Ascending aorta (tissue), 2 donors: ENCODE data around the gene ANGPTL5. TPM values are rescaled to one million over a fixed set of nuclear protein-coding genes. Genes with fewer than 3 reads are reported as not detected.

ENCODE experiments used
- DNase-seq, 2 donors: peaks; one replicate each; pipeline ENCODE4 v3.0.0-alpha.2; 2019; ENCODE audit warnings: low spot score in 2 of 2
- H3K27ac ChIP-seq, 2 donors: fragments of 200-600 bp; sonication (generic); one replicate each; pipeline ENCODE4 v1.5.1; 2016 to 2017; ENCODE audit warnings: mild to moderate bottlenecking in 1 of 2
- H3K27me3 ChIP-seq: fragments of 200-600 bp; sonication (generic); one replicate; pipeline ENCODE4 v1.5.1; 2017
- H3K36me3 ChIP-seq, 2 donors: fragments of 200-600 bp; sonication (generic); one replicate each; pipeline ENCODE4 v1.5.1; 2016
- H3K4me1 ChIP-seq, 2 donors: fragments of 200-600 bp; sonication (generic); one replicate each; pipeline ENCODE4 v1.5.1; 2016 to 2017; ENCODE audit warnings: mild to moderate bottlenecking in 1 of 2
- H3K4me3 ChIP-seq, 2 donors: fragments of 200-600 bp; sonication (generic); one replicate each; pipeline ENCODE4 v1.5.1; 2016 to 2017; ENCODE audit warnings: mild to moderate bottlenecking in 1 of 2
- H3K9me3 ChIP-seq, 2 donors: fragments of 200-600 bp; sonication (generic); one replicate each; pipeline ENCODE4 v1.5.1; 2016
- CTCF ChIP-seq, 3 experiments: fragments of 200-600 bp in 2 of 3; fragments of 450-650 bp in 1 of 3; sonication (generic) in 2 of 3; IDR thresholded peaks; one replicate each; pipeline ENCODE4 v1.5.1; 2016 to 2019; ENCODE audit warnings: antibody characterized with exemption in 3 of 3, mild to moderate bottlenecking in 1 of 3, moderate library complexity in 1 of 3
- intact Hi-C: fragments of 100-400 bp; cut with DNase I; formaldehyde crosslinking; loops from one replicate; pipeline ENCODE4 v1.15.1; 2023
- total RNA-seq: library from RNA; depleted of rRNA; stranded (reverse); fragments of >200 nt; gene quantifications from one replicate; pipeline ENCODE4 v1.1.0, GENCODE V29; 2016

ANGPTL5 gene
- total RNA-seq, 1 donor from 2014 or later: not detected

DNA sequence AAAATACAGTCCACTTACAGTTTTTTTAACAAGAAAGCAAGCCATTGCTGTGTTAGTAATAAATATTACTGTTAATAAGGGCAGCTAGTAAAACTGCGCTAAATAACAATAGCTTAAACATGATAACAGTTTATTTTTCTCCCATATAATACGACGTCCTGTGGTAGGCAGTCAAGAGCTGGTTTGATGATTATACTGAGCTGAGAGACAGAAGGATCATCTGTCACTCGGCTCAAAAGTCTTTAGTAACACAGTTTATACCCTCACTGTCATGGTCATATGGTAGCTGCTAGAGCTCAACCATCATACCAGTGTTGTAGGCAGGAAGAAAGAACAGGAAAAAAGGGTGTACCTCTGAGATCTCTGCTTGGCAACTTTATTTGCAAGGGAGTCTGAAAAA is 29.1 kb upstream of the ANGPTL5 start:
- intact Hi-C loops: no loop called here
- Histone ChIP-seq H3K4me3 (no peak overlapping the region), H3K27me3 (no peaks in the 10 kb centered on the region), H3K36me3 (peaks cover 12 to 23% of the 10 kb centered on the region in 2 donors), H3K9me3 (no peaks in the 10 kb centered on the region), H3K27ac (no peak overlapping the region), H3K4me1 (no peaks in the 10 kb centered on the region)
- TF ChIP-seq CTCF (IDR thresholded peaks at IDR 0.05): no peak
- no peak for DNase-seq

DNA sequence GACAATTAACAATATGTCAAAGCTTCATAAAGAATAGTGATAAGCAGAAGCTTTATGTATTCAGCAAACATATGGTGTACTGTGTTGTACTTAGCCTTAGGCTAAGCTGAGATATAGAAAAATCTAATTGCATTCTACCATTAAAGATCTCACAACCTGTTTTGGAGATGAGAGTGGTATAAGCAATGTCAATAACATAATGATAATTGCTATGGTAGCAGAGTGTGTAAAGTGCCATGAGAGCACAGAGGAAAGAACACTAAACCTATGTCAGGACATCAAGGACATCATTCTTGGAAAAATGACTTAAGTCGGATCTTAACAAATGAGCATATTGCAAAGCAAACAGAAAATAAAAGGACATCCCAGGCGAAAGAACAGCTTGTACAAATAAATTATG is 28.6 kb upstream of the ANGPTL5 start:
- intact Hi-C loops: no loop called here
- TF ChIP-seq CTCF (IDR thresholded peaks at IDR 0.05): no peak
- DNase-seq: no peak
- Histone ChIP-seq H3K27ac (no peak overlapping the region), H3K4me3 (no peak overlapping the region), H3K36me3 (peaks cover 12 to 23% of the 10 kb centered on the region in 2 donors), H3K4me1 (no peaks in the 10 kb centered on the region), H3K27me3 (no peaks in the 10 kb centered on the region), H3K9me3 (no peaks in the 10 kb centered on the region)

DNA sequence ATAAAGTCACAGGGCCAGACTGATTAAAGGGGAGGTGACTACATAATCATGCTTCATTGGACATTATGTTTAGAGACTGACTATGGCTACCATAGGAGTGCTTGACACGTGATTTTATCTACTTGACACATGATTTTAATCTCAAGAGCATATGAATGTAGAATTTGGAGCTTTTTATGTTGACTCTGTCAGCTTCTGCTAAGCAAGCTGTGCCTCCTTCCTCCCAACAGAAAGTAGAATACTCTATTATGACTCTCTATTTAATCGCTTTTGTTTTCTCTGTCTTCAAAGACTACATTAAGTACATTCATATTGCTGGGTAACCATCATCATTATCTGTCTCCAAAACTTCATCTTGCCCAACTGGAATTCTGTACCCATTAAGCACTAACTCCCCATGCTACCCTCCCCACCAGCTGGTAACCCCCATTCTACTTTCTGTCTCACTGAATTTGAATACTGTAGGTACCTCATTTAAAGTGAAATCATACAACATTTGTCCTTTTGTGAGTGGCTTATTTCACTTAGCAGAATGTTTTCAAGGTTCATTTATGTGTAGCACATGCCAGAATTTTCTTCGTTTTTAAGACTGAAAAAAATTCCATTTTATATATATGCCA is 24.7 kb upstream of the ANGPTL5 start:
- no peak for TF ChIP-seq CTCF (IDR thresholded peaks at IDR 0.05)
- Histone ChIP-seq H3K27me3 (no peaks in the 10 kb centered on the region), H3K36me3 (peaks cover 2 to 5% of the 10 kb centered on the region in 2 donors), H3K9me3 (no peaks in the 10 kb centered on the region), H3K27ac (no peak overlapping the region), H3K4me3 (no peak overlapping the region), H3K4me1 (no peaks in the 10 kb centered on the region)
- intact Hi-C loops: no loop called here
- DNase-seq: no peak

DNA sequence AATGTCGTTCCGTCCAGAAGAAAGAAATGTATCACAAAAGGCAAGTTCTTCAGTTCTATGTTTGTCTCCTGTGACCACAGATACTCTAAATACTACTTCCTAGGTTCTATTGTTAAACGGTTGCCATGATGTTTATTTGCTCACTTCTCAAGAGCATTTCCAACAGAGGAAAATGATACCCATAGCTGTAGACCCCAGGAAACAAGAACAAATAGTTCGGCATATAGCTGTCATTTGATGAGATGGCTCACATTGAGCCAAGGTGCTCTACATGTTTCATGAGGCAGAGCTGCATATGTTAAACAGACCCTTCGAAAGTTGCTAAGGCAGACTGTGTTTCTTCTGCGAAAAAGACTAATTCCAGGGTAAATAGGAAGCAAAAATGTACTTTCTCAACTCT is 15.4 kb upstream of the ANGPTL5 start:
- DNase-seq: no peak
- no peaks in the 10 kb centered on the region for H3K4me1 ChIP-seq
- H3K27ac ChIP-seq: no peak overlapping the region
- peaks cover 0 to 12% of the 10 kb centered on the region in 2 donors for H3K9me3 ChIP-seq
- no peak for TF ChIP-seq CTCF (IDR thresholded peaks at IDR 0.05)
- H3K36me3 ChIP-seq: peaks cover 2 to 9% of the 10 kb centered on the region in 2 donors
- H3K4me3 ChIP-seq: no peak overlapping the region
- intact Hi-C loops: no loop called here
- no peaks in the 10 kb centered on the region for H3K27me3 ChIP-seq

GRCh38 chr11:101929294-101929915 is 13.1 kb upstream of the ANGPTL5 start:
- no peaks in the 10 kb centered on the region for H3K4me1 ChIP-seq
- no peak for TF ChIP-seq CTCF (IDR thresholded peaks at IDR 0.05)
- no peak for DNase-seq
- H3K36me3 ChIP-seq: peaks cover 2 to 9% of the 10 kb centered on the region in 2 donors
- H3K27ac ChIP-seq: no peak overlapping the region
- H3K4me3 ChIP-seq: no peak overlapping the region
- no peaks in the 10 kb centered on the region for H3K27me3 ChIP-seq
- intact Hi-C loops: no loop called here
- H3K9me3 ChIP-seq: peaks cover 0 to 12% of the 10 kb centered on the region in 2 donors
